ENCODE results near the gene IFI30.
"Not testable (repeated sequence)": the region's sequence is repeated elsewhere in the genome, so short reads cannot be mapped to it uniquely, and the experiment has no call there.

The IFI30 gene

DNA sequence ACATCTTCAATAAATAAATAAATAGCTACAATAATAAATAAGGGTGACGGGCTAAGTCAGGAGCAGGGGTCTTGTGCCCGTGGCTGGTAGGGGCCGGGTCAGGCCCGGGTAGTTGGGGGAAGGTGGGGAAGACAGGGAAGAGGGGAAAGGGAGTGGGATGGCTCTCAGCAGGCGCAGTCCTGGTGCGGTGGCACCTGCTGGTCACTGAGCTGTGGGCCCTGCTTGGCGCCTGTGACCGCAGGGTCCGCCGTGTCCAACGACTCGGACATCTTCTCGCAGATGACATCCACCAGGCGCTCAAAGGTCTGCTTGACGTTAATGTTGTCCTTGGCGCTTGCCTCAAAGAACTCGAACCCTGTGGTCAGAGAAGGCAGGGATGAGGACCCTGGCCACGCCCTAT, 23.7 kb downstream of the IFI30 start:
- in situ Hi-C loops (cut with HindIII; ENCODE audit: low sequenced_read_pairs) = loop anchor here (10.0 kb wide), 1 partner anchor 197 kb away; the partner anchor contains the start of gene LRRC25

- in situ Hi-C loops (cut with HindIII; ENCODE audit: low sequenced_read_pairs) = loop anchor here (10.0 kb wide), 1 partner anchor 197 kb away; the partner anchor contains the start of gene LRRC25
Measured at GRCh38 chr19:18197941-18198340, 24.3 kb downstream of the IFI30 start.

GRCh38 chr19:18198374-18198773, 24.8 kb downstream of the IFI30 start:
- in situ Hi-C loops (cut with HindIII; ENCODE audit: low sequenced_read_pairs) = loop anchor here (10.0 kb wide), 1 partner anchor 196 kb away; the partner anchor contains the start of gene LRRC25

GRCh38 chr19:18202397-18202777, 28.8 kb downstream of the IFI30 start:
- in situ Hi-C loops (cut with HindIII; ENCODE audit: low sequenced_read_pairs) = no loop called here

- in situ Hi-C loops (cut with HindIII; ENCODE audit: low sequenced_read_pairs) = no loop called here
Measured at GRCh38 chr19:18202778-18203407, 29.3 kb downstream of the IFI30 start.

DNA sequence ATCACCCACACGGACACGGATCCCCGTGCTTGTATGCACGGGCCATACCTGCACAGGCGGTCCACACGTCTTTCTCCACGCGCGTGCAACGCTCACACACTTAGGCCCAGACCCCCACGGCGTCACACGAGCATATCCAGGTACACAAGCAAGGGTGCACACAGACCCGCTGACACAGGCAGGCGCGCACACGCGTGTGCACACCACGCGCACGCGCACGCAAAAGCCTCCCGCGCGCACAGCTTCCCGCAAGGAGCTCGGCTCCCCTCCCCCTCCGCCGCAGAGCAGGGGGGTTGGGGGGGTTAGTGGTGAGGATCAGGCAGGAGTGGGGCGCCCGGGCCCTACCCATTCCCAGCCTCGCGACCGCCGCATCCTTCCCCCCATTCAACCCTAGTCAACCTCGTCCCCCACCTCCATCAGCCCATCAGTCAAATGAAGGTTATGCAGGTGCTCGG, 29.8 kb downstream of the IFI30 start:
- in situ Hi-C loops (cut with HindIII; ENCODE audit: low sequenced_read_pairs) = no loop called here

- in situ Hi-C loops (cut with HindIII; ENCODE audit: low sequenced_read_pairs) = no loop called here
Measured at GRCh38 chr19:18203863-18204393, 30.3 kb downstream of the IFI30 start, which contains the start of gene RAB3A. Gene RAB3A (minus strand): TSS chr19:18204042. CDS start chr19:18202740, 1,302 bp downstream.

GRCh38 chr19:18204394-18205199, 31.0 kb downstream of the IFI30 start:
- in situ Hi-C loops (cut with HindIII; ENCODE audit: low sequenced_read_pairs) = no loop called here

- in situ Hi-C loops (cut with HindIII; ENCODE audit: low sequenced_read_pairs) = no loop called here
Measured at GRCh38 chr19:18205200-18205892, 31.7 kb downstream of the IFI30 start.

DNA sequence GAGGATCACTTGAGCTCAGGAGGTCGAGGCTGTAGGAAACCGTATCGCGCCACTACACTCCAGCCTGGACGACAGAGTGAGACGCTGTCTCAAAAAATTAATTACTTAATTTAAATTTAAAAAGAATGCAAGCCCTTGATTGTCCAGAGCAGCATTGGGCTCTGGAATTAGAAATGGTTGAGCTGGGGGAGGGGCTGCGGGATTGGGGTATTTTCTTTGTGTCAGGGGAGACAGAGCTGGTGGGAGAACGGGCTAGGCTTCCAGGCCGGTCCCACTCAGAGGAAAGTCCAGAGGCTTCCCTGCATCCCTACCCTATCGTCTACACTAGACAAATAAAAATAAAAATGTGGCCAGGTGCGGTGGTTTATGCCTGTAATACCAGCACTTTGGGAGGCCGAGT, 32.4 kb downstream of the IFI30 start:
- in situ Hi-C loops (cut with HindIII; ENCODE audit: low sequenced_read_pairs) = no loop called here

DNA sequence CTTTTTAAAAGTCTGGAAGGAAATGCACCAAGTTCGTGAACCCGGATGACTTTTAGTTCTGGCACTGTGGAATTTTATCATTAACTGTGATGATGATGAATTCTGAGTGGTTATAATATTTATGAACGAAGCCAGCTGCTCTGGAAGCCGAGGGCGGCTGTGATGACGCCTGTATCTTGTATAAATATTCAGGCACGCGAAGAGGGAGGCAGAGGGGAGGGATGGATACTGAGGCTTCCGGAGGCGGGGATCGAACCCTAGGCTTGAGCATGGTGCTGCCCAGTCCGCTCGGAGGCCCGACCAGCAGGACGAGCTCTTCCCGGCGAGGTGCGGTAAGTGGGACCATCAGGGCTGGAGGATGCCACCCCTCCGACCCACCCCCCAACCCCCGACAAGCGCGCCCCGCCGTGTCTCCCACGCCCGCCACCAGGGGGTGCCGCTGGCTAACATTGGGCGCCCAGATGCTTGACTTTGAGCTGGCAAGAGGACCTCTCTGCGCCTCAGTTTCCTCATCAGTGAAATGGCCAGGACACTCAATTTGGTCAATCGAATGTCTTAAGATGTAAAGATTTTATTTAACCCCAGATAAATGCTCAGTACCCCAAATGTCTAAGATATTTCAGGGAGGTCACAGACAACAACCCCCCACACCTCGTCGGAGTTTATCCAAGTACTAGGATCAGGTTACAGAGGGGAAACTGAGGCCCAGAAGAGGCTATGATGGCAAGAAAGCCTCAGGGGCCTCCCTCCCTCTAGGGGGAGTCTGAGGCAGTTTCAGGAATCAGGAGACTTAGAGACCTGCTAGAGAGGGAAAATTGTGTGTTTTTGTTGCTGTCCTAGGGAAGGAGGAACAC, 34.7 kb downstream of the IFI30 start:
- in situ Hi-C loops (cut with HindIII; ENCODE audit: low sequenced_read_pairs) = no loop called here

- in situ Hi-C loops (cut with HindIII; ENCODE audit: low sequenced_read_pairs) = not testable (repeated sequence)
Measured at GRCh38 chr19:18209912-18210311, 36.3 kb downstream of the IFI30 start.

- in situ Hi-C loops (cut with HindIII; ENCODE audit: low sequenced_read_pairs) = no loop called here
Measured at GRCh38 chr19:18211683-18212082, 38.1 kb downstream of the IFI30 start.

DNA sequence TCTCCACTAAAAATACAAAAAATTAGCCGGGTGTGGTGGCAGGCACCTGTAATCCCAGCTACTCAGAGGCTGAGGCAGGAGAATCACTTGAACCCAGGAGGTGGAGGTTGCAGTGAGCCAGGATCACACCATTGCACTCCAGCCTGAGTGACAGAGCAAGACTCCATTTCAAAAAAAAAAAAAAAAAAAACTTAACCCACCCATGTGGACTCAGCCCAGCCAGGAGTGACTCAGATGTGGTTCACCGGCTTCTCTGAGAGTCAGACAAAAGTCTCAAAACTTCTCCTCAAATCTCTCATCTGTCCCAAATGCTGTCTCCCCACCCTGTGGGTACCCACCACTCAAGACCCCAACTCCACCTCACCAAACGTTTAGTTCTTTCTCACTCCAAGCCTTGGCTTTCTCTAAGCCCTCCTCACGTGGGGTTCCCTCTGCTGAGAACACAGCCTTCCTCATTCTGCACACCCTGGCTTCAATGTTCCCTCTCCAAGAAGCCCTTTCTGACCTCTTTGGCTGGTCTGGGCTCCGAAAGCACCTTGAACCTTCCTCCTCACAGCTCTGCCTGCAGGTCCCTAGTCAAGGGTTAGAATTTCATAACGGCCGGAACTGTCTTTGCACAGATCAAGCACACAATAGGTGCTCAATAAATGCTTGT, 41.3 kb downstream of the IFI30 start:
- in situ Hi-C loops (cut with HindIII; ENCODE audit: low sequenced_read_pairs) = loop anchor here (5.0 kb wide), 1 partner anchor 47 kb away; no protein-coding TSS in a partner anchor

DNA sequence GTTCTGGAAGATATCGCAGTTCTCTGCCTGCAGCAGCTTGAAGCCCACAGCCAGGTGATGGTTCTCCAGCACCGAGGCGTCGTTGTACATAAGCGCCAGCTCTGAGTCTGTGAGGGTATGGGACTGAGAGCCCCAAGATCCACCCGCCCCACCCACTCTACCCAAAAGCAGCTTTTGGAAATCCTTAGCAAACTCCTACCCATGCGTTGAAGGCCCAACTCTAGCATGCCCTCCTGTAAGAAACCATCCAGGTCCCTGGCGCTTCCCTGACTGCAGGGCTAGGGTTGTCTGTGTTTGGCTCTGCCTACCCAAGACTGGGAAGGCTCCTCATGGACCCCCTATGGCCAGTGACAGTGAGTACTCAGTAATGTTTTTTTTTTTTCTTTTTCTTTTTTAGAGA, 43.2 kb downstream of the IFI30 start:
- in situ Hi-C loops (cut with HindIII; ENCODE audit: low sequenced_read_pairs) = loop anchor here (5.0 kb wide), 1 partner anchor 46 kb away; no protein-coding TSS in a partner anchor

- in situ Hi-C loops (cut with HindIII; ENCODE audit: low sequenced_read_pairs) = loop anchor here (5.0 kb wide), 1 partner anchor 44 kb away; no protein-coding TSS in a partner anchor
Measured at GRCh38 chr19:18218159-18218558, 44.5 kb downstream of the IFI30 start.

- in situ Hi-C loops (cut with HindIII; ENCODE audit: low sequenced_read_pairs) = loop anchor here (5.0 kb wide), 1 partner anchor 44 kb away; no protein-coding TSS in a partner anchor
Measured at GRCh38 chr19:18218600-18218999, 45.0 kb downstream of the IFI30 start.

GRCh38 chr19:18219911-18220631, 46.5 kb downstream of the IFI30 start:
- in situ Hi-C loops (cut with HindIII; ENCODE audit: low sequenced_read_pairs) = loop anchor here (5.0 kb wide), 1 partner anchor 42 kb away; no protein-coding TSS in a partner anchor

All from endothelial cell of hepatic sinusoid (primary cell).